Right lobe of liver (tissue), 6 donors: ENCODE data around the gene KCNQ5. TPM values are rescaled to one million over a fixed set of nuclear protein-coding genes. Genes with fewer than 3 reads are reported as not detected.

Source experiments
- ATAC-seq, 4 donors: fragments of 200-7000 bp; cut with Tn5 transposase; one replicate each; pipeline ENCODE4 v1.9.1; 2020; ENCODE audit warnings: mild to moderate bottlenecking in 4 of 4, moderate library complexity in 4 of 4
- DNase-seq, 3 donors: peaks; one replicate each; pipeline ENCODE4 v3.0.0-alpha.2; 2020
- H3K27ac ChIP-seq, 3 donors: fragments of 200-600 bp; one replicate each; pipeline ENCODE4 v1.8.0; 2022
- H3K27me3 ChIP-seq, 2 donors: fragments of 200-600 bp; one replicate each; pipeline ENCODE4 v1.8.0; 2022
- H3K36me3 ChIP-seq, 4 donors: fragments of 200-600 bp; sonication (generic) in 1 of 4; one replicate each; pipeline versions ENCODE4 v1.5.1 to v1.8.0; 2017 to 2022; ENCODE audit warnings: control low read depth in 1 of 4
- H3K4me1 ChIP-seq, 4 donors: fragments of 200-600 bp; sonication (generic) in 1 of 4; one replicate each; pipeline versions ENCODE4 v1.5.1 to v1.8.0; 2017 to 2022; ENCODE audit warnings: control low read depth in 1 of 4
- H3K4me3 ChIP-seq, 3 donors: fragments of 200-600 bp; one replicate each; pipeline ENCODE4 v1.8.0; 2022
- H3K9me3 ChIP-seq, 4 donors: fragments of 200-600 bp; sonication (generic) in 1 of 4; one replicate each; pipeline versions ENCODE4 v1.5.1 to v1.8.0; 2017 to 2022; ENCODE audit warnings: control low read depth in 1 of 4
- CTCF ChIP-seq, 4 donors: fragments of 200-600 bp in 3 of 4; fragments of 450-650 bp in 1 of 4; IDR thresholded peaks; one replicate each; pipeline versions ENCODE4 v1.5.1 to v1.8.0; 2016 to 2022; ENCODE audit warnings: antibody characterized with exemption in 4 of 4, mild to moderate bottlenecking in 2 of 4
- POLR2A ChIP-seq: fragments of 450-650 bp; IDR thresholded peaks from one replicate; pipeline ENCODE4 v1.6.1; 2017; ENCODE audit warnings: antibody characterized with exemption, mild to moderate bottlenecking
- WGBS: methylation state at CpG from one replicate; pipeline ENCODE4 v1.1.6; 2018; ENCODE audit warnings: low coverage, low lambda C conversion rate; ENCODE audit not compliant: insufficient coverage; ENCODE audit errors: missing lambda C conversion rate; 5-methylcytosine and 5-hydroxymethylcytosine counted together
- intact Hi-C, 2 donors: fragments of 100-400 bp; cut with DNase I; formaldehyde crosslinking; loops; one replicate each; pipeline versions ENCODE4 v1.11.2 to v1.14.1; 2022
- total RNA-seq, 6 experiments: library from RNA; depleted of rRNA in 2 of 6; stranded (reverse); fragments of >200 nt in 2 of 6; fragmentation: NEBNext Ultra II Directional in 3 of 6; extraction: Animal tissue kit (Norgen Biotek cat#: 25700) in 3 of 6; gene quantifications; one replicate each; pipeline versions ENCODE4 v1.1.0 to v1.2.4, GENCODE V29; 2016 to 2023
- donor health status: DM: no; HTN: yes; CAD: no.
- donor health status: DM: no; HTN: no; CAD: no.
- donor health status: DM: no; HTN: no; CAD: no.
- donor health status: DM: no; HTN: yes; CAD: no.
- donor health status: DM: no; HTN: yes; CAD: no.

Gene KCNQ5
- total RNA-seq, 6 experiments from 2014 or later = 0.04 to 0.11 TPM; not detected in 4

GRCh38 chr6:72724545-72724944 is 102.7 kb downstream of the KCNQ5 start:
- 7% methylated on average over 2 of the region's 2 CpGs for WGBS

GRCh38 chr6:72728706-72729343 is 107.0 kb downstream of the KCNQ5 start:
- DNase-seq = no peak
- no peak overlapping the region for H3K27ac ChIP-seq
- no peak overlapping the region for H3K4me3 ChIP-seq
- H3K4me1 ChIP-seq = no peaks in the 10 kb centered on the region
- H3K27me3 ChIP-seq = no peaks in the 10 kb centered on the region
- TF ChIP-seq POLR2A (no peak), CTCF (IDR thresholded peaks at IDR 0.05) (no peak)
- intact Hi-C loops = no loop called here
- H3K9me3 ChIP-seq = peaks cover 0 to 2% (median 0%) of the 10 kb centered on the region in 4 donors
- 45% methylated on average over 3 of the region's 3 CpGs for WGBS
- H3K36me3 ChIP-seq = no peaks in the 10 kb centered on the region
- no peak for ATAC-seq

More at GRCh38 chr6:72724545-72724944, 102.7 kb downstream of the KCNQ5 start:
- ATAC-seq = no peak
- Histone ChIP-seq H3K4me3 (no peak overlapping the region), H3K9me3 (peaks cover 0 to 2% (median 0%) of the 10 kb centered on the region in 4 donors), H3K4me1 (no peaks in the 10 kb centered on the region), H3K27ac (no peak overlapping the region), H3K36me3 (no peaks in the 10 kb centered on the region), H3K27me3 (no peaks in the 10 kb centered on the region)
- DNase-seq = no peak
- intact Hi-C loops = no loop called here
- TF ChIP-seq CTCF (IDR thresholded peaks at IDR 0.05) (no peak), POLR2A (no peak)

GRCh38 chr6:72733045-72733444 is 111.2 kb downstream of the KCNQ5 start:
- Histone ChIP-seq H3K4me3 (no peak overlapping the region), H3K36me3 (no peaks in the 10 kb centered on the region), H3K9me3 (peaks cover 0 to 2% (median 0%) of the 10 kb centered on the region in 4 donors), H3K27ac (no peak overlapping the region), H3K4me1 (no peaks in the 10 kb centered on the region), H3K27me3 (no peaks in the 10 kb centered on the region)
- TF ChIP-seq POLR2A (no peak), CTCF (IDR thresholded peaks at IDR 0.05) (no peak)
- ATAC-seq (no peak), DNase-seq (no peak)
- intact Hi-C loops = no loop called here
- WGBS = 38% methylated on average over 2 of the region's 2 CpGs

GRCh38 chr6:72738091-72738490 is 116.2 kb downstream of the KCNQ5 start:
- Histone ChIP-seq H3K27ac (no peak overlapping the region), H3K4me1 (no peaks in the 10 kb centered on the region), H3K9me3 (no peaks in the 10 kb centered on the region), H3K36me3 (no peaks in the 10 kb centered on the region), H3K27me3 (no peaks in the 10 kb centered on the region), H3K4me3 (no peak overlapping the region)
- ATAC-seq (no peak), DNase-seq (no peak)
- WGBS = 41% methylated on average over 3 of the region's 4 CpGs
- no peak for TF ChIP-seq POLR2A
- no peak for TF ChIP-seq CTCF (IDR thresholded peaks at IDR 0.05)
- intact Hi-C loops = no loop called here
